HG03558 (cell line): Measurements from ENCODE around the gene GAD1.

Experiments used
- ATAC-seq: cut with Tn5 transposase; IDR thresholded peaks from one replicate; pipeline ENCODE4 v1.9.1; 2021; ENCODE audit warnings: moderate number of reproducible peaks; ENCODE audit not compliant: unreplicated experiment; ENCODE audit errors: extremely low read depth

The GAD1 gene

GRCh38 chr2:170817093-170818035 lies 677 bp downstream of the GAD1 start:
- ATAC-seq, result no peak

GRCh38 chr2:170818036-170818751 lies 1.5 kb downstream of the GAD1 start:
- ATAC-seq, result no peak

GRCh38 chr2:170818752-170819470 lies 2.2 kb downstream of the GAD1 start:
- ATAC-seq, result no peak

- ATAC-seq, result no peak
These were observed 3.3 kb downstream of the GAD1 start for GRCh38 chr2:170819680-170820664.

GRCh38 chr2:170820757-170821530 lies 4.3 kb downstream of the GAD1 start:
- ATAC-seq, result no peak

- ATAC-seq, result no peak
These were observed 5.0 kb downstream of the GAD1 start for GRCh38 chr2:170821531-170822289.

GRCh38 chr2:170822290-170823087 lies 5.8 kb downstream of the GAD1 start:
- ATAC-seq, result no peak

GRCh38 chr2:170823088-170823897 lies 6.6 kb downstream of the GAD1 start:
- no peak for ATAC-seq

- ATAC-seq, result no peak
These were observed 7.2 kb downstream of the GAD1 start for GRCh38 chr2:170823898-170824215.

- no peak for ATAC-seq
These were observed 7.9 kb downstream of the GAD1 start for GRCh38 chr2:170824526-170825015.

- ATAC-seq, result no peak
These were observed 11.3 kb downstream of the GAD1 start for GRCh38 chr2:170827841-170828532.

- ATAC-seq, result no peak
These were observed 11.8 kb downstream of the GAD1 start for GRCh38 chr2:170828533-170828916.

- no peak for ATAC-seq
These were observed 12.3 kb downstream of the GAD1 start for GRCh38 chr2:170829036-170829435.

GRCh38 chr2:170830166-170830565 lies 13.5 kb downstream of the GAD1 start:
- no peak for ATAC-seq

- no peak for ATAC-seq
These were observed 14.4 kb downstream of the GAD1 start for GRCh38 chr2:170831115-170831514.

- no peak for ATAC-seq
These were observed 19.3 kb downstream of the GAD1 start for GRCh38 chr2:170836027-170836426.
